Activated T-helper 1 cell treated with anti-CD3 and anti-CD28 coated beads, Interleukin-12 subunit alpha, Interleukin-12 subunit beta, Interleukin-2, Interleukin-4 antibody, amounts not matched to agents 30 ng/mL and 10 ng/mL and 1 ng/mL, durations not matched to agents 14 hours and 24 hours and 36 hours (primary cell): ENCODE data around the gene PPP6R2. TPM values are rescaled to one million over a fixed set of nuclear protein-coding genes. Genes with fewer than 3 reads are reported as not detected.

ENCODE experiments used
- DNase-seq: peaks from one replicate; pipeline ENCODE4 v3.0.0; 2021; ENCODE audit warnings: low spot score
- H3K27ac Mint-ChIP-seq: one replicate; pipeline ENCODE4 v1.8.0; 2021; ENCODE audit warnings: mild to moderate bottlenecking, mixed read lengths
- H3K27me3 Mint-ChIP-seq: one replicate; pipeline ENCODE4 v1.8.0; 2022; ENCODE audit warnings: mild to moderate bottlenecking, moderate library complexity, mixed read lengths; ENCODE audit not compliant: insufficient read depth
- H3K36me3 Mint-ChIP-seq: one replicate; pipeline ENCODE4 v1.8.0; 2021; ENCODE audit warnings: low read depth, mixed read lengths
- H3K4me1 Mint-ChIP-seq: one replicate; pipeline ENCODE4 v1.8.0; 2021; ENCODE audit warnings: low read depth, mixed read lengths
- H3K4me3 Mint-ChIP-seq: one replicate; pipeline ENCODE4 v1.8.0; 2021; ENCODE audit warnings: mild to moderate bottlenecking, moderate library complexity, mixed read lengths
- H3K9me3 Mint-ChIP-seq: one replicate; pipeline ENCODE4 v1.8.0; 2021; ENCODE audit warnings: mixed read lengths
- intact Hi-C: fragments of 100-400 bp; cut with micrococcal nuclease; formaldehyde crosslinking; loops from one replicate; pipeline ENCODE4 v1.15.1; 2024
- total RNA-seq: library from RNA; stranded (reverse); gene quantifications from 2 replicates; pipeline ENCODE4 v1.2.3, GENCODE V29; 2022

Gene PPP6R2
- total RNA-seq, 1 donor from 2014 or later = 46.0 TPM

GRCh38 chr22:50485221-50486131 is 142.3 kb downstream of the PPP6R2 start:
- intact Hi-C loops = no loop called here
- Mint-ChIP-seq H3K9me3 (no peaks in the 10 kb centered on the region), H3K27me3 (peaks cover 4% of the 10 kb centered on the region), H3K36me3 (no peaks in the 10 kb centered on the region), H3K4me3 (no peak overlapping the region), H3K4me1 (no peaks in the 10 kb centered on the region), H3K27ac (no peak overlapping the region)
- DNase-seq = no peak

- H3K36me3 Mint-ChIP-seq = no peaks in the 10 kb centered on the region
- H3K27me3 Mint-ChIP-seq = peaks cover 2% of the 10 kb centered on the region
- H3K9me3 Mint-ChIP-seq = no peaks in the 10 kb centered on the region
- H3K4me1 Mint-ChIP-seq = peaks cover 7% of the 10 kb centered on the region
- intact Hi-C loops = no loop called here
- no peak within 1 kb of the TSS for H3K27ac Mint-ChIP-seq
- no peak for DNase-seq
- no peak within 1 kb of the TSS for H3K4me3 Mint-ChIP-seq
Observed at GRCh38 chr22:50486561-50487289, 143.6 kb downstream of the PPP6R2 start, which contains the start of gene MIOX. Gene MIOX (plus strand): TSS chr22:50486859. CDS start chr22:50486898, 39 bp downstream.

GRCh38 chr22:50487290-50488005 is 144.3 kb downstream of the PPP6R2 start:
- Mint-ChIP-seq H3K27me3 (peaks cover 2% of the 10 kb centered on the region), H3K27ac (no peak overlapping the region), H3K9me3 (no peaks in the 10 kb centered on the region), H3K4me1 (peaks cover 7% of the 10 kb centered on the region), H3K36me3 (no peaks in the 10 kb centered on the region), H3K4me3 (no peak overlapping the region)
- intact Hi-C loops = no loop called here
- DNase-seq = no peak

DNA sequence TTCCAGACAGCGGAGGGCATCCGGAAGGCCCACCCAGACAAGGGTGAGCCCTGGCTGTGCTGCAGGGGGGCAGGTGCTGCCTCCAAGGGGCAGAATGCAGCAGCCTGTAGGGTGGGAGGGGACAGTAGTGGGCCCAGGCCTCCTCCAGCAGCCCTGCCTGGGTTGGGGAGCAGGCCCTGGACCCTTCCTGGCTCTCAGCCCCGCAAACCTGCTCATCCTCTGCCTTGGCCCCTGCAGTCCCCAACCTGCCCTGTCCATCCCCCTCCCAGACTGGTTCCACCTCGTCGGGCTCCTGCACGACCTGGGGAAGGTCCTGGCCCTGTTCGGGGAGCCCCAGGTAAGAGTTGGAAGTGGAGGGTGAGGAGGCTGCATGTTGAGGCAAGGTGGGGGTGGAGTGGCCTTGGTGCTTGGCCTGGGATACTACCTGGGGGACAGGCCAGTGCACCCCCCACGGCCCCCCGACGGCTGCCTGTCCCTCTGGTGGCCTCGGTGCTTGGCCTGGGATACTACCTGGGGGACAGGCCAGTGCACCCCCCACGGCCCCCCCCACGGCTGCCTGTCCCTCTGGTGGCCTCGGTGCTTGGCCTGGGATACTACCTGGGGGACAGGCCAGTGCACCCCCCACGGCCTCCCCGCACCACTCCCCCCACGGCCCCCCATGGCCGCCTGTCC is 145.0 kb downstream of the PPP6R2 start:
- Mint-ChIP-seq H3K9me3 (no peaks in the 10 kb centered on the region), H3K36me3 (no peaks in the 10 kb centered on the region), H3K27ac (no peak overlapping the region), H3K4me3 (no peak overlapping the region), H3K4me1 (peaks cover 7% of the 10 kb centered on the region), H3K27me3 (peaks cover 5% of the 10 kb centered on the region)
- DNase-seq = no peak
- intact Hi-C loops = no loop called here

GRCh38 chr22:50488886-50489285 is 145.8 kb downstream of the PPP6R2 start:
- H3K4me3 Mint-ChIP-seq = no peak overlapping the region
- peaks cover 7% of the 10 kb centered on the region for H3K4me1 Mint-ChIP-seq
- H3K9me3 Mint-ChIP-seq = no peaks in the 10 kb centered on the region
- DNase-seq = no peak
- H3K36me3 Mint-ChIP-seq = no peaks in the 10 kb centered on the region
- H3K27ac Mint-ChIP-seq = no peak overlapping the region
- peaks cover 6% of the 10 kb centered on the region for H3K27me3 Mint-ChIP-seq
- intact Hi-C loops = no loop called here

DNA sequence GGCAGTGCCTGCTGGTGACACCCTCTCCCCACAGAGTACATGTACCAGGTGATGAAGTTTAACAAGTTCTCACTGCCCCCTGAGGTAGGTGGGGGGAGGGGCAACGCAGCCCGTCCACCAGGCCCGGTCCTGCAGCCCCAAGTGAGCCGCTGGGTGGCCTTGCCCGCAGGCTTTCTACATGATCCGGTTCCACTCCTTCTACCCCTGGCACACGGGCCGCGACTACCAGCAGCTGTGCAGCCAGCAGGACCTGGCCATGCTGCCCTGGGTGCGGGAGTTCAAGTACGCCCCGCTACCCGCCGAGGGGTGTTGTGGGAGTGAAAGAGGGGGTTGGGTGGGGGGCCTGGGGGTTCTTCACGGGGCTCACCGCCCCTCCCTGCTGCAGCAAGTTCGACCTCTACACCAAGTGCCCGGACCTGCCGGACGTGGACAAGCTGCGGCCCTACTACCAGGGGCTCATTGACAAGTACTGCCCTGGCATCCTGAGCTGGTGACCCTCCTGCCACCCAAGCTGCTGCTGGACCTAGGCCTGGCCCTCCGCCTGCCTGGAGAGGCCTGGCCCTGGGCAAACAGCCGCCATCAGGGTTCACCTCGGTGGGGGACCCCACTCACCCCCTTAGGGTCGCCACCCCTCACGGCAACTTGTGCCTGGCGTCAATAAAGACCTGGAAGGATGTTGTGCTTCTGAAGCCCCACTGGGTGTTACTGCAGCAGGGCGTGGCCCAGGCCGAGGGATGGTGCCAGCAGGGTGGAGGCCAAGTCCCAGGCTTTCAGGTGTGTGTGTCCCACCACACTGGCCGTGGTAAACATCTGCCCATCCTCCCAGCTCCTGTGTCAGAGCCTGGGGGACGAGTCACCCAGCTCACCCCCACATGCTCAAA is 146.5 kb downstream of the PPP6R2 start:
- Mint-ChIP-seq H3K36me3 (no peaks in the 10 kb centered on the region), H3K4me1 (peaks cover 7% of the 10 kb centered on the region), H3K4me3 (no peak overlapping the region)

DNA sequence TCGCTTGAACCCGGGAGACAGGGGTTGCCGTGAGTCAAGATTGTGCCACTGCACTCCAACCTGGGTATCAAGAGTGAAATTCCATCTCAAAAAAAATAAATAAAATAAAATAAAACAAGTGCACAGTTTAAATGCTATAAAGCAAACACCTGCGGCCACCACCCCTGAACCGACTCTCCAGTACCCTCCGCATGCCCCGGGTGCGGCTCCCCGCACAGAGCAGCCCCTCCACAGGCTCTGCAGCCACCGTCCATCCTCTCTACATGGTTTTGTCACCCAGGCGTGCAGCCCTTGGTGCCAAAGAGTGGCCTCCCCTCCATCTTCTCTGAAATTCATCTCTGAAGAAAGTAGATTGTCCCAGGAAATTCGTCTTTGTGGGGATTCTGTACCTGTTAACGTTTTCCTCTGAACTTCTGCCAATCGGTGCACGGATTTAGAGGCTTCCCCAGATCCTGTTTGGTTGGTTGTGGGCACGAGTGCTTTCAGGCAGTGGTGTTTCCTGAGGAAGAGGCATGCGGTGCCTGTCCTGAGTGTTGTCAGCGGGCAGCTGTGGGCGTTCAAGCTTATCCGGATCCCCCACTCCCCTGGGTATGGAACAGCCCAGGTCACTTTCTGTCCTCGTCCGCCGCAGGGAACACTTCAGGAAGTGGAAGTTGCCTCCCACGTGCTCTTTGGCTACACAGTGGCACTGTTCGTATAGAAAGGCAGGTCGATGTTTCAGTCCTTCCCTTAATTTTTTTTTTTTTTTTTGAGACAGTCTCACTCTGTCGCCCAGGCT is 147.6 kb downstream of the PPP6R2 start:
- intact Hi-C loops = no loop called here
- H3K27ac Mint-ChIP-seq = peak overlapping the region; percentile 49
- DNase-seq = no peak

More for the DNA sequence above, 146.5 kb downstream of the PPP6R2 start:
- H3K27me3 Mint-ChIP-seq = peaks cover 6% of the 10 kb centered on the region
- intact Hi-C loops = no loop called here
- no peaks in the 10 kb centered on the region for H3K9me3 Mint-ChIP-seq
- no peak for DNase-seq
- no peak overlapping the region for H3K27ac Mint-ChIP-seq

More for the DNA sequence above, 147.6 kb downstream of the PPP6R2 start:
- Mint-ChIP-seq H3K4me3 (no peak overlapping the region), H3K4me1 (peaks cover 7% of the 10 kb centered on the region), H3K27me3 (peaks cover 8% of the 10 kb centered on the region), H3K36me3 (no peaks in the 10 kb centered on the region), H3K9me3 (no peaks in the 10 kb centered on the region)

Other genes with a start within 250 kb of the PPP6R2 start
- gene PANX2, start 172.6 kb upstream of the PPP6R2 start, total RNA-seq = 0.36 and 0.64 TPM in 2 replicates
- 94.1 and 96.8 TPM in 2 replicates for gene TRABD, start 157.4 kb upstream of the PPP6R2 start, total RNA-seq
- gene SELENOO, start 142.3 kb upstream of the PPP6R2 start, total RNA-seq = 23.7 and 25.9 TPM in 2 replicates
- gene TUBGCP6, start 98.3 kb upstream of the PPP6R2 start, total RNA-seq = 52.1 and 54.6 TPM in 2 replicates
- 67.4 and 68.1 TPM in 2 replicates for gene HDAC10, start 92.1 kb upstream of the PPP6R2 start, total RNA-seq
- 15.1 and 19.0 TPM in 2 replicates for gene MAPK12, start 81.6 kb upstream of the PPP6R2 start, total RNA-seq
- 24.6 and 28.9 TPM in 2 replicates for gene MAPK11, start 72.9 kb upstream of the PPP6R2 start, total RNA-seq
- gene PLXNB2, start 35.7 kb upstream of the PPP6R2 start, total RNA-seq = 8.9 and 10.2 TPM in 2 replicates
- gene DENND6B, start 16.3 kb upstream of the PPP6R2 start, total RNA-seq = 1.7 and 2.2 TPM in 2 replicates
- 113 and 116 TPM in 2 replicates for gene SBF1, start 131.7 kb downstream of the PPP6R2 start, total RNA-seq
- 4.2 and 4.9 TPM in 2 replicates for gene ADM2, start 138.2 kb downstream of the PPP6R2 start, total RNA-seq
- gene MIOX, start 143.5 kb downstream of the PPP6R2 start, total RNA-seq = 0.29 TPM in 1 of 2 replicates, not detected in the other
- 79.5 and 81.2 TPM in 2 replicates for gene LMF2, start 164.4 kb downstream of the PPP6R2 start, total RNA-seq
- 133 and 134 TPM in 2 replicates for gene NCAPH2, start 164.9 kb downstream of the PPP6R2 start, total RNA-seq
- 8.7 and 14.8 TPM in 2 replicates for gene SCO2, start 182.3 kb downstream of the PPP6R2 start, total RNA-seq
- gene TYMP, start 186.7 kb downstream of the PPP6R2 start, total RNA-seq = 57.2 and 59.9 TPM in 2 replicates
- gene KLHDC7B, start 202.6 kb downstream of the PPP6R2 start, total RNA-seq = 5.5 TPM in 2 replicates
- gene SYCE3, start 219.6 kb downstream of the PPP6R2 start, total RNA-seq = 0.83 TPM in 1 of 2 replicates, not detected in the other
- gene CPT1B, start 235.1 kb downstream of the PPP6R2 start, total RNA-seq = 65.6 and 68.2 TPM in 2 replicates
- 81.0 and 88.7 TPM in 2 replicates for gene CHKB, start 239.5 kb downstream of the PPP6R2 start, total RNA-seq